MV-4-11 (cell line): ENCODE measurements around the gene HDGFL2.

Source experiments
- DNase-seq: peaks from one replicate; lab custom pipeline; 2025; lab: John Stamatoyannopoulos, UW

HDGFL2 gene

GRCh38 chr19:4445963-4446703 is 26.0 kb upstream of the HDGFL2 start:
- no peak for DNase-seq

- no peak for DNase-seq
Measured at GRCh38 chr19:4446704-4447200, 25.3 kb upstream of the HDGFL2 start.

- DNase-seq, result no peak
Measured at GRCh38 chr19:4447327-4448146, 24.6 kb upstream of the HDGFL2 start.

GRCh38 chr19:4448147-4448985 is 23.7 kb upstream of the HDGFL2 start:
- DNase-seq, result no peak

GRCh38 chr19:4449022-4449638 is 23.0 kb upstream of the HDGFL2 start:
- DNase-seq, result no peak

GRCh38 chr19:4449639-4450028 is 22.5 kb upstream of the HDGFL2 start:
- DNase-seq, result no peak

GRCh38 chr19:4452230-4452990 is 19.7 kb upstream of the HDGFL2 start:
- peak; percentile 37 for DNase-seq

- no peak for DNase-seq
Measured at GRCh38 chr19:4453232-4454179, 18.6 kb upstream of the HDGFL2 start.

GRCh38 chr19:4454747-4455718 is 17.1 kb upstream of the HDGFL2 start:
- DNase-seq, result no peak

GRCh38 chr19:4455719-4456475 is 16.2 kb upstream of the HDGFL2 start:
- DNase-seq, result no peak

- DNase-seq, result peak; percentile 59
Measured at GRCh38 chr19:4456476-4456842, 15.6 kb upstream of the HDGFL2 start.

- no peak for DNase-seq
Measured at GRCh38 chr19:4456843-4457653, 15.0 kb upstream of the HDGFL2 start.

GRCh38 chr19:4457654-4458395 is 14.3 kb upstream of the HDGFL2 start, which contains the start of gene UBXN6:
TSS of gene UBXN6 (minus strand) at chr19:4457794. CDS start at chr19:4457697, 97 bp downstream.
- DNase-seq, result peak; percentile 99

- no peak for DNase-seq
Measured at GRCh38 chr19:4464815-4465581, 7.1 kb upstream of the HDGFL2 start.

GRCh38 chr19:4467835-4468234 is 4.3 kb upstream of the HDGFL2 start:
- DNase-seq, result no peak
